Hepatocyte (in vitro differentiated cells): Measurements from ENCODE around the gene MED28. TPM values are rescaled to one million over a fixed set of nuclear protein-coding genes. Genes with fewer than 3 reads are reported as not detected.

Experiments used
- DNase-seq: peaks from one replicate; pipeline ENCODE4 v3.0.0-alpha.2; 2016; ENCODE audit warnings: low spot score
- H2AFZ ChIP-seq: fragments of 200-600 bp; sonication (generic); 2 replicates; pipeline ENCODE4 v1.6.0; 2016; ENCODE audit warnings: antibody characterized with exemption, mild to moderate bottlenecking
- H3K27ac ChIP-seq: fragments of 200-600 bp; sonication (generic); 2 replicates; pipeline ENCODE4 v1.5.1; 2016; ENCODE audit warnings: mild to moderate bottlenecking
- H3K27me3 ChIP-seq: fragments of 200-600 bp; sonication (generic); 2 replicates; pipeline ENCODE4 v1.6.1; 2016
- H3K36me3 ChIP-seq: fragments of 200-600 bp; sonication (generic); replicated peaks from 2 replicates; pipeline ENCODE4 v1.5.1; 2016; ENCODE audit warnings: low read depth; ENCODE audit not compliant: insufficient read depth
- H3K4me1 ChIP-seq: fragments of 200-600 bp; sonication (generic); 2 replicates; pipeline ENCODE4 v1.5.1; 2016; ENCODE audit warnings: mild to moderate bottlenecking, moderate library complexity; ENCODE audit not compliant: insufficient read depth
- H3K4me2 ChIP-seq: fragments of 200-600 bp; sonication (generic); 2 replicates; pipeline ENCODE4 v1.6.0; 2016
- H3K4me3 ChIP-seq: fragments of 200-600 bp; sonication (generic); 2 replicates; pipeline ENCODE4 v1.5.1; 2016; ENCODE audit warnings: mild to moderate bottlenecking
- H3K79me2 ChIP-seq: fragments of 200-600 bp; sonication (generic); 2 replicates; pipeline ENCODE4 v1.6.0; 2017; ENCODE audit warnings: mild to moderate bottlenecking
- H3K9me2 ChIP-seq: fragments of 200-600 bp; sonication (generic); replicated peaks from 2 replicates; pipeline ENCODE4 v1.6.0; 2017; ENCODE audit warnings: mild to moderate bottlenecking; ENCODE audit not compliant: insufficient read depth
- H3K9me3 ChIP-seq: fragments of 200-600 bp; sonication (generic); 2 replicates; pipeline ENCODE4 v1.5.1; 2016; ENCODE audit warnings: low read depth, mild to moderate bottlenecking
- H4K20me1 ChIP-seq: fragments of 200-600 bp; sonication (generic); 2 replicates; pipeline ENCODE4 v1.6.0; 2016; ENCODE audit warnings: mild to moderate bottlenecking; ENCODE audit not compliant: insufficient read depth, poor library complexity, severe bottlenecking
- EZH2 ChIP-seq: fragments of 200-600 bp; sonication (generic); IDR thresholded peaks from 2 replicates; pipeline ENCODE4 v1.6.1; 2016; ENCODE audit warnings: antibody characterized with exemption, mild to moderate bottlenecking, borderline replicate concordance
- EZH2phosphoT487 ChIP-seq: fragments of 200-600 bp; sonication (generic); IDR thresholded peaks from one replicate; pipeline ENCODE4 v1.6.1; 2018; ENCODE audit warnings: antibody characterized with exemption, mild to moderate bottlenecking, low read depth, moderate library complexity; ENCODE audit not compliant: unreplicated experiment, severe bottlenecking
- WGBS: methylation state at CpG from one replicate; pipeline ENCODE4 v1.1.6; 2016; ENCODE audit warnings: low lambda C conversion rate; ENCODE audit errors: missing lambda C conversion rate; 5-methylcytosine and 5-hydroxymethylcytosine counted together
- polyA plus RNA-seq: library from polyadenylated mRNA; unstranded; fragments of >200 nt; fragmentation: Nextera tagmentation; extraction: Ambion mirVana; gene quantifications from 2 replicates; pipeline ENCODE4 v1.2.1, GENCODE V29; 2016
- total RNA-seq: library from RNA; depleted of rRNA; stranded (reverse); fragments of >200 nt; gene quantifications from 2 replicates; pipeline ENCODE4 v1.2.3, GENCODE V29; 2014
- TF ChIP-seq, protein P1 (sequence below): fragments of 200-600 bp; sonication (generic); IDR thresholded peaks from 2 replicates; pipeline ENCODE4 v1.5.1; 2016; ENCODE audit warnings: antibody characterized with exemption, mild to moderate bottlenecking; ENCODE audit not compliant: poor library complexity

Gene MED28
- total and polyA plus RNA-seq, 2 experiments from 2014 or later = 17.6 to 49.4 TPM

DNA sequence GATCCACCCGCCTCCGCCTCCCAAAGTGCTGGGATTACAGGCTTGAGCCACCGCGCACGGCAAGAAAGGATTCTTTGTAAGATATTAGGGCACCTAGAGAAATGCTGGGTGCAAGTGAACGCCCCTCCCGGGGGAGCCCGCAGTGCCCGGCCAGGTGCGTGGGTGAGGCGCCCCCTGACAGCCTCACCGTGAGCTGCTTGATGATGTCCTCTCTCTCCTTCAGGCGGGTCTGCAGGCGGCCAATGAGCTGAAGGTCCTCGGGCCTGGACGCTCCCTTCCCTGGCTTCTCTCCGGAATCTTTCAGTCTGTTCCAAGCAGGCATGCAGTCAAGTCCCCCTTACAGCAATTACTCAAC, 21.9 kb downstream of the MED28 start:
- Histone ChIP-seq H2AFZ (no peak overlapping the region), H3K4me3 (no peak overlapping the region), H3K36me3 (no peaks in the 10 kb centered on the region), H3K79me2 (no peaks in the 10 kb centered on the region), H4K20me1 (no peaks in the 10 kb centered on the region), H3K27ac (no peak overlapping the region), H3K27me3 (no peaks in the 10 kb centered on the region), H3K4me2 (no peak overlapping the region), H3K4me1 (no peaks in the 10 kb centered on the region), H3K9me2 (no peaks in the 10 kb centered on the region), H3K9me3 (no peaks in the 10 kb centered on the region)
- WGBS = 93% methylated on average over 16 of the region's 17 CpGs
- TF ChIP-seq, protein P1, sequence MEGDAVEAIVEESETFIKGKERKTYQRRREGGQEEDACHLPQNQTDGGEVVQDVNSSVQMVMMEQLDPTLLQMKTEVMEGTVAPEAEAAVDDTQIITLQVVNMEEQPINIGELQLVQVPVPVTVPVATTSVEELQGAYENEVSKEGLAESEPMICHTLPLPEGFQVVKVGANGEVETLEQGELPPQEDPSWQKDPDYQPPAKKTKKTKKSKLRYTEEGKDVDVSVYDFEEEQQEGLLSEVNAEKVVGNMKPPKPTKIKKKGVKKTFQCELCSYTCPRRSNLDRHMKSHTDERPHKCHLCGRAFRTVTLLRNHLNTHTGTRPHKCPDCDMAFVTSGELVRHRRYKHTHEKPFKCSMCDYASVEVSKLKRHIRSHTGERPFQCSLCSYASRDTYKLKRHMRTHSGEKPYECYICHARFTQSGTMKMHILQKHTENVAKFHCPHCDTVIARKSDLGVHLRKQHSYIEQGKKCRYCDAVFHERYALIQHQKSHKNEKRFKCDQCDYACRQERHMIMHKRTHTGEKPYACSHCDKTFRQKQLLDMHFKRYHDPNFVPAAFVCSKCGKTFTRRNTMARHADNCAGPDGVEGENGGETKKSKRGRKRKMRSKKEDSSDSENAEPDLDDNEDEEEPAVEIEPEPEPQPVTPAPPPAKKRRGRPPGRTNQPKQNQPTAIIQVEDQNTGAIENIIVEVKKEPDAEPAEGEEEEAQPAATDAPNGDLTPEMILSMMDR = no peak
- TF ChIP-seq EZH2phosphoT487 (no peak), EZH2 (no peak)
- DNase-seq = no peak

DNA sequence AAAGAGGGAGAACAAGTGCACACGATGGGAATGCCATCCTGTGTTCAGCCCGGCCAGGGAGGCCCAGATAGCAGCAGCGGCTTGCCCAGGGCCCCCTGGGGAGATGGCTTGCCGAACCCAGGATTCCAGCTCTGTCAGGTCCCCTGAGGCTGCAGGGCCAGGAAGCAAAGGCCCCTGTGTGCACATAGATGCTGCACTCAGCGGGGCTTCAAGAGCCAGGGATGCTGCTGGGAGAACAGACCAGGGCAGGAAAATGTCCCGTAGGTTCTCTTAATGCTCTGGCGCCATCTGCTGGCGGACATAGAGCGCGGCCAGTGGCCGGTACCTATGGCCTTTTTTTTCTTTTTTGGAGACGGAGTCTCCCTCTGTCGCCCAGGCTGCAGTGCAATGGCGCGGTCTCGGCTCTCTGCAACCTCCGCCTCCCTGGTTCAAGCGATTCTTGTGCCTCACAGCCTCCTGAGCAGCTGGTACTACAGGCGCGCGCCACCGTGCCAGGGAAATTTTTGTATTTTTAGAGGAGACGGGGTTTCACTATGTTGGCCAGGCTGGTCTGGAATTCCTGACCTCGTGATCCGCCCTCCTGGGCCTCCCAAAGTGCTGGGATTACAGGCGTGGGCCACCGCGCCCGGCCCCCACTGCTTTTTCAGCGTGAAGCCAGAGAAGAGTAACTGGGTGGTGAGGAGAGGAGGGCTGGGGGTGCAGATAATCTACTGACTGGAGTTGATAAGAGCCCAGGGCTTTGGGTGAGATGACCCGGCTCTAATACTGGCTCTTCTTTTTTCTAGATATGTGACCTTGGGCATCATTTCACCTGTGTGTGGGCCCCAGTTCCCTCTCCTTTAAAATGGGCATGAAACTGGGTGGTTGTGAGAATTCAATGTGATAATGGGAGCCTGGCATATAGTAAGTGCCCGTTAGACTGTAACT, 22.5 kb downstream of the MED28 start:
- Histone ChIP-seq H3K36me3 (no peaks in the 10 kb centered on the region), H3K9me2 (no peaks in the 10 kb centered on the region), H3K9me3 (no peaks in the 10 kb centered on the region), H3K4me1 (no peaks in the 10 kb centered on the region), H3K27me3 (no peaks in the 10 kb centered on the region), H3K79me2 (no peaks in the 10 kb centered on the region), H2AFZ (no peak overlapping the region), H4K20me1 (no peaks in the 10 kb centered on the region), H3K4me3 (no peak overlapping the region), H3K4me2 (no peak overlapping the region), H3K27ac (no peak overlapping the region)
- peak; percentile 86 for DNase-seq
- WGBS = 56% methylated on average over 32 of the region's 32 CpGs
- no peak for TF ChIP-seq EZH2phosphoT487
- TF ChIP-seq, protein P1 = peak; percentile 89

DNA sequence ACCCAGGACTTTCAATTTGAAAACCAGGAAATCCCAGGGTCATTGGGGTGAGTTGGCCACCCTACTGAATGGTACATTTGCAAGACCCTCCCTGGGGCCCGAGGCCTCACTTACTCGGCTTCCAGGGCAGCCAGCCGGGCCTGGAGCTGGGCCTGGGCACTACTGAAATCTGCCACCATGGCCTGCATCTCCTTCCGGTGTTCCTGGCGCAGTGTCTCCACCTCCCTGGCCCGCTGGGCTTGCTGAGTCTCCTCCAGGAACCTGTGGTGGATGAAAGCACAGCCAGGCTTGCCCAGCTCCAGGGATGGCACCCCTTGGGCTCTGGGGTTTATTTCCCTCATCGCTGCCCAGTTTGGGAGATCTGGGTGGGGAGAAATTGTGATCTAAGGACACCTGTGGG, 24.7 kb downstream of the MED28 start:
- Histone ChIP-seq H3K9me3 (no peaks in the 10 kb centered on the region), H3K27me3 (no peaks in the 10 kb centered on the region), H3K79me2 (no peaks in the 10 kb centered on the region), H3K4me2 (no peak overlapping the region), H3K36me3 (no peaks in the 10 kb centered on the region), H3K27ac (no peak overlapping the region), H3K4me1 (no peaks in the 10 kb centered on the region), H3K9me2 (no peaks in the 10 kb centered on the region), H3K4me3 (no peak overlapping the region), H4K20me1 (no peaks in the 10 kb centered on the region), H2AFZ (no peak overlapping the region)
- TF ChIP-seq EZH2phosphoT487 = no peak
- TF ChIP-seq, protein P1 = no peak
- TF ChIP-seq EZH2 = no peak
- WGBS = 84% methylated on average over 7 of the region's 7 CpGs
- no peak for DNase-seq
